Esophagus squamous epithelium (tissue), 4 donors: Measurements from ENCODE around the gene ZNF678.
"Not testable (repeated sequence)": the region's sequence is repeated elsewhere in the genome, so short reads cannot be mapped to it uniquely, and the experiment has no call there.

Source experiments
- CTCF ChIP-seq, 6 experiments: fragments of 450-650 bp in 4 of 6; fragments of 200-600 bp in 2 of 6; sonication (generic) in 2 of 6; IDR thresholded peaks; one replicate each; pipeline ENCODE4 v1.5.1; 2016 to 2019; ENCODE audit warnings: antibody characterized with exemption in 6 of 6, mild to moderate bottlenecking in 4 of 6, moderate library complexity in 4 of 6
- POLR2A ChIP-seq, 4 donors: fragments of 450-650 bp; IDR thresholded peaks; one replicate each; pipeline ENCODE4 v1.6.1; 2017; ENCODE audit warnings: antibody characterized with exemption in 4 of 4, mild to moderate bottlenecking in 4 of 4, moderate library complexity in 3 of 4

GRCh38 chr1:227588769-227589168 lies 25.4 kb downstream of the ZNF678 start:
- not testable (repeated sequence) for TF ChIP-seq POLR2A, CTCF (IDR thresholded peaks at IDR 0.05)
